ENCODE results near the gene DCC.

DCC gene

DNA sequence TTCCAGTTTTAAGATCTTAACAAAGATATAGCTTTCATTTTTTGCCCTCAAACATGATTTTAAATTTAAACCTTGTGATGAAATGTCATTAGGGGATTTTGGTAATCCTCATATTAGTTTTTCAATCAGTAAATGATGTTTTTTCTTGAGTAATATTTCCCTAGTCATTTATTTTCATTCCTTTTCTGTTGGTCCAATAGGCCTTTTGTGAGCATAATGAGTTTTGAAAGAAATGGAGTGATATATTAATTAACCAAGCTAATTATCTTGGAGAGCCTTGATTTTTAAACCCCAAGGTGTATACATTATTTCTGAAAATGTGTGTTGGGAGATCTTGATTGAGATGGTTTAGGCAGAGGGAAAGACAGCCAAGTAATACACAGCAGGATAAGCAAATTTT lies 46.3 kb downstream of the DCC start:
- TF ChIP-seq GATA3 (IDR thresholded peaks at IDR 0.05; ENCODE audit: low read depth, low read length) = no peak
- no peak for TF ChIP-seq GATA2 (IDR thresholded peaks at IDR 0.05; ENCODE audit: low read depth, low read length)

GRCh38 chr18:52387175-52387574 lies 47.2 kb downstream of the DCC start:
- TF ChIP-seq GATA2 (IDR thresholded peaks at IDR 0.05; ENCODE audit: low read depth, low read length) = no peak
- TF ChIP-seq GATA3 (IDR thresholded peaks at IDR 0.05; ENCODE audit: low read depth, low read length) = no peak

GRCh38 chr18:52391810-52392559 lies 52.0 kb downstream of the DCC start:
- TF ChIP-seq GATA2 (IDR thresholded peaks at IDR 0.05; ENCODE audit: low read depth, low read length) (no peak), GATA3 (IDR thresholded peaks at IDR 0.05; ENCODE audit: low read depth, low read length) (no peak)

DNA sequence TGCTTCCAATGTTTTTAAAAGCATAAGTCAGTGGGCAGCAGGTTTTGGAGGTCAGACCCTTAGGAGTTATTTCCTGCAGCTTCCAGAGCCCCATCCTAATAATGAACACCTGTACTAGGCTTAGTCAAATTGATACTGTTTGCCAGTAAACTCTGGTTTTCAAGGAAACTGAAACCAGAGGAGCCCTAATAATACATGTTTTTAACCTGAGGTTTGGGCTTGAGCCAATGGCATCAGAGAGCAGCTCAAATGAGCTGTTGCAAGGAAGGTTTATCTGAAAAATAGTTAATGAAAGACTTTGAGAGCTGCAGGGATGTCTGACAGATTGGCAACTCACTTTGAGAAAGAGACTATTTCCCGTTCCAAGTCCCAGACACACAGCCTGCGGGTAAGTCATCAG lies 54.6 kb downstream of the DCC start:
- TF ChIP-seq GATA2 (IDR thresholded peaks at IDR 0.05; ENCODE audit: low read depth, low read length) (no peak), GATA3 (IDR thresholded peaks at IDR 0.05; ENCODE audit: low read depth, low read length) (no peak)

GRCh38 chr18:52395146-52395852 lies 55.3 kb downstream of the DCC start:
- TF ChIP-seq GATA3 (IDR thresholded peaks at IDR 0.05; ENCODE audit: low read depth, low read length) (no peak), GATA2 (IDR thresholded peaks at IDR 0.05; ENCODE audit: low read depth, low read length) (no peak)

- no peak for TF ChIP-seq GATA3 (IDR thresholded peaks at IDR 0.05; ENCODE audit: low read depth, low read length)
- TF ChIP-seq GATA2 (IDR thresholded peaks at IDR 0.05; ENCODE audit: low read depth, low read length) = no peak
Observed at GRCh38 chr18:52401236-52401635, 61.2 kb downstream of the DCC start.

DNA sequence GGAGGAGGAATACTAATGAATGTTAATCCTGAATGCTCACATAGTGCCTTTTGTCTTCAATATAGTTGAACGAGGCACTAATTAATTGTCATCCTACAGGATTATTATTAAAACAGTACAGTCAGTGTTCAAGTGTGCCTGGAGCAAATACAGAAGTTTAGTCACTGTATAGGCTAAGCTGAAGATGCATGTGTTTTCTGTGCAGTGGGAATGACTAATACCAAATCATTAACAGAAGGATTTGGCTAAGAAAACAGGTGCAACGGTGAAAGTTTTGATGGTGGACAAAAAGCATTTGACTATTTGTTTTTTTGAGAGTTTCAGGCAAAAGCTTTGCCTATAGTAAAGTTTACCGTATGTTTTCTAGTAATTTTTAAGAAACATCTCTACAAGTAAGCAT lies 62.8 kb downstream of the DCC start:
- TF ChIP-seq GATA3 (IDR thresholded peaks at IDR 0.05; ENCODE audit: low read depth, low read length) (no peak), GATA2 (IDR thresholded peaks at IDR 0.05; ENCODE audit: low read depth, low read length) (no peak)

DNA sequence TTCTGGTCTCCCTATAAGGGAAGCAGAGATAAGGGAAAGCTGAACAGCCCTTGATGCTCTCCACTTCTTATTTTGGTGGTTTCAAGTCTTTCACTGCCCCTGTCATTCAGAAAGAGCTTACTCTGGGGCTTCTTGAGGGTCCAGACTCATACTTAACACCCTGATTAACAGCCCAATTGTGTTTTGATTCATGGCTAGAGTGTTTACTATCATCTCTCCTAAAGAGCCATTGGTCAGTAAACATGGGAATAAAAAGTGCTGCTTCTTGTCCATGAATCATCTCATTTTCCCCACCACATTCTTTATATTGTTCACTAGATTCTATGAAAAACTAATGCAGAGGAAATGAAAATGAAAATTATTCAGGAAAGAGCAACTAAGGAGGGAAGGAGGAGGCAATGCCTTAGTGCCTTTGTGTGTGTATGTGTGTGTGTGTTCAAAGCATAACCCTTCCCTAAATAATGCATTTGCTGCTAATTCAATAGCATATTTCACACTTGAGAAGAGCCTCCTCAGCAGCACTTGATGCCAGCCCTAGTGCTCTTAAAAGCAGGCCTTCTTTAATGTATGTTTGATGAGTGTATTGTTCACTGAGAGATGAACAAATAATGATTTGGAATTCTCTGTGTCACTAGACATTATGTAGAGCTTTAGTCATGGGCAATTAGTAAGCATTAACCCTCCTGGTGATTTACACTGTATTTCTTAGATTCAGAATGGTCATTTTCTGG lies 63.5 kb downstream of the DCC start:
- no peak for TF ChIP-seq GATA3 (IDR thresholded peaks at IDR 0.05; ENCODE audit: low read depth, low read length)
- TF ChIP-seq GATA2 (IDR thresholded peaks at IDR 0.05; ENCODE audit: low read depth, low read length) = no peak

- TF ChIP-seq GATA2 (IDR thresholded peaks at IDR 0.05; ENCODE audit: low read depth, low read length) (no peak), GATA3 (IDR thresholded peaks at IDR 0.05; ENCODE audit: low read depth, low read length) (no peak)
Observed at GRCh38 chr18:52408800-52409302, 68.9 kb downstream of the DCC start.

DNA sequence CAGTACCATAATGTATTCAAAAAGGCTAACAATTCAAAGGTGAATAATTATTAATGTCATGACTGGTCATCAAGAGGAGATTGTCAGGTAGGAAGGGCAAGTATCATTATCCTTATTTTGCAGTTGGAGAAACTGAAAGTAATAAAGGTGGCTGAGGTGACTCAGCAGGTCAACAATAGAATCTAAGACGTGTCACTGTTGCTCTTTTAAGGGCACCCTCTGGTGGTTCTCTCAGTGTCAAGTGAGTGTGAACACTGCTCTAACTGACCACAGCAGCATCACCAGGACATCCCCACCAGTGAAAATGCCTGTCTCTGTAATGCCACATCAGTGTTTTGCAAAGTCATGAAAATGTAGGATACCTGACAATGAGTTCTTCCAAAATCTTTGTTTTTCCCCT lies 69.7 kb downstream of the DCC start:
- no peak for TF ChIP-seq GATA2 (IDR thresholded peaks at IDR 0.05; ENCODE audit: low read depth, low read length)
- no peak for TF ChIP-seq GATA3 (IDR thresholded peaks at IDR 0.05; ENCODE audit: low read depth, low read length)

- TF ChIP-seq GATA3 (IDR thresholded peaks at IDR 0.05; ENCODE audit: low read depth, low read length) (no peak), GATA2 (IDR thresholded peaks at IDR 0.05; ENCODE audit: low read depth, low read length) (no peak)
Observed at GRCh38 chr18:52415131-52415530, 75.1 kb downstream of the DCC start.

DNA sequence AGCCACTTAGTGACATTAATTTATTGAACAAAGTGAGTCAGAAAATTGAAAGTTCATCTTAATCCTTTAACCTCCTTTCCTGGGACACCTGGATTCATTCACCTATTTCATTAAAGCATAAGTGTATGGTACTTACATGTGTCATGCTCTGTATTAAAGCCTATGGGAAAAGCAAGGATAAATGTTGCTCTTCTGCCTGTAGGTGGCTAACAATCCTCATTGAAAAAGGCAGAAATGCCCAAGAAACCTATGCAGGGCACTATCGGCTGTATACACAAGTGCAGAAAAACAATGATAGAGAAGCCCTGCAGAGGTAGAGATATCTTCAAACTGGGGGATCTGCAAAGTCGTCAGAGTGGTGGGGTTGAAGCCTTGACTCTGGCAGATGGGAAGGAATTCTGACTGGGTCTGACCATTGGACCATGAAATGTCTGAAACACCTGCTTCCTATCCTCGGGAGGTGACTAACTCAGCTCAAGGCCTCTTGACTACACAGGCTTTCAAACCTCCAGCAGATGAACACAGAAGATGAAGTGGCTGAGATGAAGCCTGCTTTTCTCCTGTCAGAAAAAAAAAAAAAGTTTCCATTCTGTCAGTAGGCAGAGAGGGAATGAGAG lies 83.1 kb downstream of the DCC start:
- TF ChIP-seq GATA3 (IDR thresholded peaks at IDR 0.05; ENCODE audit: low read depth, low read length) (no peak), GATA2 (IDR thresholded peaks at IDR 0.05; ENCODE audit: low read depth, low read length) (no peak)

- TF ChIP-seq GATA3 (IDR thresholded peaks at IDR 0.05; ENCODE audit: low read depth, low read length) (no peak), GATA2 (IDR thresholded peaks at IDR 0.05; ENCODE audit: low read depth, low read length) (no peak)
Observed at GRCh38 chr18:52426041-52426440, 86.0 kb downstream of the DCC start.

GRCh38 chr18:52426462-52426861 lies 86.5 kb downstream of the DCC start:
- TF ChIP-seq GATA2 (IDR thresholded peaks at IDR 0.05; ENCODE audit: low read depth, low read length) = no peak
- no peak for TF ChIP-seq GATA3 (IDR thresholded peaks at IDR 0.05; ENCODE audit: low read depth, low read length)
